ENCODE results near the gene SLC8A3.

Gene SLC8A3

GRCh38 chr14:70096866-70097265, 91.9 kb downstream of the SLC8A3 start:
- Histone ChIP-seq H3K36me3 (ENCODE audit: insufficient read depth, low read length) (no peaks in the 10 kb centered on the region), H3K4me1 (ENCODE audit: insufficient read depth, low read length, poor library complexity, severe bottlenecking) (no peaks in the 10 kb centered on the region), H2AFZ (ENCODE audit: low read length) (no peak overlapping the region), H3K9ac (ENCODE audit: low read depth, low read length, poor library complexity, severe bottlenecking) (no peak overlapping the region), H3K27me3 (ENCODE audit: insufficient read depth, low read length, poor library complexity, severe bottlenecking) (no peaks in the 10 kb centered on the region), H3K9me3 (ENCODE audit: insufficient read depth, low read depth, low read length) (no peaks in the 10 kb centered on the region), H3K9me2 (replicated peaks; ENCODE audit: low read depth, low read length) (no peaks in the 10 kb centered on the region), H4K20me1 (ENCODE audit: insufficient read depth, low read length, poor library complexity, severe bottlenecking) (no peaks in the 10 kb centered on the region), H3K79me2 (ENCODE audit: insufficient read depth, low read length) (no peaks in the 10 kb centered on the region), H3K4me3 (ENCODE audit: low read length, poor library complexity, severe bottlenecking) (no peak overlapping the region), H3K4me2 (ENCODE audit: low read depth, low read length, poor library complexity, severe bottlenecking) (no peak overlapping the region), H3F3A (ENCODE audit: low read depth) (no peaks in the 10 kb centered on the region)
- TF ChIP-seq EZH2phosphoT487 (IDR thresholded peaks at IDR 0.05; ENCODE audit: borderline replicate concordance), result no peak
- TF ChIP-seq, protein P1, sequence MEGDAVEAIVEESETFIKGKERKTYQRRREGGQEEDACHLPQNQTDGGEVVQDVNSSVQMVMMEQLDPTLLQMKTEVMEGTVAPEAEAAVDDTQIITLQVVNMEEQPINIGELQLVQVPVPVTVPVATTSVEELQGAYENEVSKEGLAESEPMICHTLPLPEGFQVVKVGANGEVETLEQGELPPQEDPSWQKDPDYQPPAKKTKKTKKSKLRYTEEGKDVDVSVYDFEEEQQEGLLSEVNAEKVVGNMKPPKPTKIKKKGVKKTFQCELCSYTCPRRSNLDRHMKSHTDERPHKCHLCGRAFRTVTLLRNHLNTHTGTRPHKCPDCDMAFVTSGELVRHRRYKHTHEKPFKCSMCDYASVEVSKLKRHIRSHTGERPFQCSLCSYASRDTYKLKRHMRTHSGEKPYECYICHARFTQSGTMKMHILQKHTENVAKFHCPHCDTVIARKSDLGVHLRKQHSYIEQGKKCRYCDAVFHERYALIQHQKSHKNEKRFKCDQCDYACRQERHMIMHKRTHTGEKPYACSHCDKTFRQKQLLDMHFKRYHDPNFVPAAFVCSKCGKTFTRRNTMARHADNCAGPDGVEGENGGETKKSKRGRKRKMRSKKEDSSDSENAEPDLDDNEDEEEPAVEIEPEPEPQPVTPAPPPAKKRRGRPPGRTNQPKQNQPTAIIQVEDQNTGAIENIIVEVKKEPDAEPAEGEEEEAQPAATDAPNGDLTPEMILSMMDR (conservative IDR thresholded peaks at IDR 0.05; ENCODE audit: low read length), result peak; percentile 26; the same call in 1 of the 2 replicates

DNA sequence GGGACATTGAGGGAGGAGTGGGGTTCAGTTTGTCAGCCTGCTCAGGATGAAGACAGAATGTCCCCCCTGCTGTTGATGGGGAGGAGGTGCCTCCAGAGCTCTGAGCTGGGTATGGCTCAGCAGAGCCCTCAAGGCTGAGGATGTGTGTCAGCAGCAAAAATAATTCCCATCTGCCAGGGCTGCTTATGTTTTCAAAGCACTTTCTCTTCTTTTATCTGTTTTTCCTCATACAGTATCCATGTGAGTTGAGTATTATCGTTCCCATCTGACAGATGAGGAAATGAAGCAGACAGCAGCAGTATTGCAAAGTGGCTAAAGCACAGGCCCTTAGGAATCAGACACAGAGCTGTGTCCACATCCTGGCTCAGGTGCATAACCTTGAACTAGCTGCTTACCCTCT, 94.1 kb downstream of the SLC8A3 start:
- Histone ChIP-seq H3K4me1 (ENCODE audit: insufficient read depth, low read length, poor library complexity, severe bottlenecking) (no peaks in the 10 kb centered on the region), H3K79me2 (ENCODE audit: insufficient read depth, low read length) (no peaks in the 10 kb centered on the region), H3K4me3 (ENCODE audit: low read length, poor library complexity, severe bottlenecking) (no peak overlapping the region), H3K9ac (ENCODE audit: low read depth, low read length, poor library complexity, severe bottlenecking) (no peak overlapping the region), H3K4me2 (ENCODE audit: low read depth, low read length, poor library complexity, severe bottlenecking) (no peak overlapping the region), H4K20me1 (ENCODE audit: insufficient read depth, low read length, poor library complexity, severe bottlenecking) (no peaks in the 10 kb centered on the region), H3F3A (ENCODE audit: low read depth) (no peaks in the 10 kb centered on the region), H3K36me3 (ENCODE audit: insufficient read depth, low read length) (no peaks in the 10 kb centered on the region), H3K9me3 (ENCODE audit: insufficient read depth, low read depth, low read length) (no peaks in the 10 kb centered on the region), H3K9me2 (replicated peaks; ENCODE audit: low read depth, low read length) (no peaks in the 10 kb centered on the region), H2AFZ (ENCODE audit: low read length) (no peak overlapping the region), H3K27me3 (ENCODE audit: insufficient read depth, low read length, poor library complexity, severe bottlenecking) (no peaks in the 10 kb centered on the region)
- no peak for TF ChIP-seq EZH2phosphoT487 (IDR thresholded peaks at IDR 0.05; ENCODE audit: borderline replicate concordance)
- TF ChIP-seq, protein P1 (conservative IDR thresholded peaks at IDR 0.05; ENCODE audit: low read length), result no peak

- Histone ChIP-seq H3K4me3 (ENCODE audit: low read length, poor library complexity, severe bottlenecking) (no peak overlapping the region), H3K4me1 (ENCODE audit: insufficient read depth, low read length, poor library complexity, severe bottlenecking) (no peaks in the 10 kb centered on the region), H3K9me2 (replicated peaks; ENCODE audit: low read depth, low read length) (no peaks in the 10 kb centered on the region), H3K79me2 (ENCODE audit: insufficient read depth, low read length) (no peaks in the 10 kb centered on the region), H4K20me1 (ENCODE audit: insufficient read depth, low read length, poor library complexity, severe bottlenecking) (no peaks in the 10 kb centered on the region), H3F3A (ENCODE audit: low read depth) (no peaks in the 10 kb centered on the region), H2AFZ (ENCODE audit: low read length) (no peak overlapping the region), H3K9ac (ENCODE audit: low read depth, low read length, poor library complexity, severe bottlenecking) (no peak overlapping the region), H3K27me3 (ENCODE audit: insufficient read depth, low read length, poor library complexity, severe bottlenecking) (no peaks in the 10 kb centered on the region), H3K9me3 (ENCODE audit: insufficient read depth, low read depth, low read length) (no peaks in the 10 kb centered on the region), H3K4me2 (ENCODE audit: low read depth, low read length, poor library complexity, severe bottlenecking) (no peak overlapping the region), H3K36me3 (ENCODE audit: insufficient read depth, low read length) (no peaks in the 10 kb centered on the region)
- no peak for TF ChIP-seq EZH2phosphoT487 (IDR thresholded peaks at IDR 0.05; ENCODE audit: borderline replicate concordance)
- TF ChIP-seq, protein P1 (conservative IDR thresholded peaks at IDR 0.05; ENCODE audit: low read length), result no peak
Observed at GRCh38 chr14:70094106-70094505, 94.6 kb downstream of the SLC8A3 start.

Measured in Loucy (cell line).